HCT116 (cell line): ENCODE data around the gene TADA3. TPM values are rescaled to one million over a fixed set of nuclear protein-coding genes. Genes with fewer than 3 reads are reported as not detected.

ENCODE experiments used
- ATAC-seq: fragments of 200-7000 bp; cut with Tn5 transposase; 2 replicates; pipeline ENCODE4 v1.9.1; 2020; ENCODE audit warnings: mild to moderate bottlenecking, moderate library complexity
- BruUV-seq: library from RNA; stranded (reverse); fragments of 400-500 nt; replicated peaks from 2 replicates; lab custom pipeline; 2021; lab: Mats Ljungman, UMichigan
- CTCF ChIA-PET: fragments of 300-600 bp; sonication (Branson Sonifier 250); formaldehyde crosslinking; loops from one replicate; lab custom pipeline; 2021; ENCODE audit warnings: antibody characterized with exemption; lab: Charles Lee
- POLR2A ChIA-PET: fragments of 300-600, 350-600 bp; sonication (Branson Sonifier 250); formaldehyde crosslinking; loops from one replicate; lab custom pipeline; 2021; ENCODE audit warnings: antibody characterized with exemption; lab: Charles Lee
- RAD21 ChIA-PET, 2 experiments: fragments of 300-600 bp; sonication (Branson Sonifier 250); formaldehyde crosslinking; loops; one replicate each; lab custom pipeline; 2023; ENCODE audit warnings: low total read pairs in 2 of 2; ENCODE audit not compliant: uncharacterized antibody in 2 of 2, unreplicated experiment in 2 of 2, low non-redundant PET in 1 of 2; lab: Charles Lee
- DNase-seq: peaks from one replicate; pipeline ENCODE4 v3.0.0-alpha.2; 2010; ENCODE audit warnings: low read depth, low spot score
- H2AFZ ChIP-seq: fragments of 200-600 bp; shearing (Covaris generic), sonication (generic); 2 replicates; pipeline ENCODE4 v1.6.1; 2017; ENCODE audit warnings: low read depth, mixed run types, mixed read lengths, antibody characterized with exemption, low read length; ENCODE audit not compliant: poor library complexity, severe bottlenecking
- H3K27ac ChIP-seq: 2 replicates; pipeline ENCODE4 v1.5.1; 2012; ENCODE audit warnings: low read depth, low read length
- H3K27me3 ChIP-seq: fragments of 200-600 bp; sonication (generic); 2 replicates; pipeline ENCODE4 v1.6.1; 2016; ENCODE audit warnings: mixed run types, low read length, mixed read lengths; ENCODE audit not compliant: insufficient read depth
- H3K36me3 ChIP-seq, 2 experiments: fragments of 200-500 bp in 1 of 2; fragments of 200-600 bp in 1 of 2; sonication (Bioruptor generic) in 1 of 2; sonication (generic) in 1 of 2; 2 replicates each; pipeline versions ENCODE4 v1.5.1 to v1.6.1; 2014 to 2016; ENCODE audit warnings: low read length in 2 of 2, inconsistent platforms in 1 of 2, mixed read lengths in 1 of 2, mixed run types in 1 of 2; ENCODE audit not compliant: insufficient read depth in 2 of 2, control insufficient read depth in 1 of 2
- H3K4me1 ChIP-seq, 2 experiments: fragments of 200-600 bp in 1 of 2; sonication (generic) in 1 of 2; 2 replicates each; pipeline versions ENCODE4 v1.5.1 to v1.6.1; 2012 to 2017; ENCODE audit warnings: low read length in 2 of 2, inconsistent platforms in 1 of 2, mild to moderate bottlenecking in 1 of 2, mixed read lengths in 1 of 2, mixed run types in 1 of 2, moderate library complexity in 1 of 2; ENCODE audit not compliant: insufficient read depth in 2 of 2, control insufficient read depth in 1 of 2
- H3K4me2 ChIP-seq: fragments of 200-600 bp; sonication (generic); 2 replicates; pipeline ENCODE4 v1.6.1; 2017; ENCODE audit warnings: mixed run types, low read length, mixed read lengths
- H3K4me3 ChIP-seq, 2 experiments: fragments of 200-600 bp in 1 of 2; sonication (generic) in 1 of 2; replicated peaks in 1 of 2; 2 replicates each; pipeline ENCODE4 v1.5.1; 2011 to 2016; ENCODE audit warnings: low read length in 2 of 2, control low read depth in 1 of 2, low read depth in 1 of 2, mild to moderate bottlenecking in 1 of 2, mixed read lengths in 1 of 2, mixed run types in 1 of 2
- H3K79me2 ChIP-seq: fragments of 200-600 bp; sonication (generic); 2 replicates; pipeline ENCODE4 v1.6.1; 2017; ENCODE audit warnings: mild to moderate bottlenecking, mixed run types, low read length, moderate library complexity, mixed read lengths; ENCODE audit not compliant: insufficient read depth
- H3K9ac ChIP-seq: fragments of 200-600 bp; sonication (generic); 2 replicates; pipeline ENCODE4 v1.6.1; 2016; ENCODE audit warnings: low read length, mixed read lengths
- H3K9me2 ChIP-seq: fragments of 200-600 bp; sonication (generic), shearing (Covaris generic); 2 replicates; pipeline ENCODE4 v1.6.1; 2017; ENCODE audit warnings: mixed run types, mild to moderate bottlenecking, moderate library complexity; ENCODE audit not compliant: insufficient read depth
- H3K9me3 ChIP-seq, 2 experiments: fragments of 200-500 bp in 1 of 2; fragments of 200-600 bp in 1 of 2; sonication (Bioruptor generic) in 1 of 2; sonication (generic) in 1 of 2; 2 replicates each; pipeline ENCODE4 v1.6.1; 2014 to 2017; ENCODE audit warnings: low read length in 2 of 2, mixed read lengths in 2 of 2, inconsistent platforms in 1 of 2, low read depth in 1 of 2, mild to moderate bottlenecking in 1 of 2, mixed run types in 1 of 2, moderate library complexity in 1 of 2; ENCODE audit not compliant: control insufficient read depth in 1 of 2, insufficient read depth in 1 of 2
- H4K20me1 ChIP-seq: fragments of 200-600 bp; sonication (generic), shearing (Covaris generic); 2 replicates; pipeline ENCODE4 v1.6.1; 2017; ENCODE audit warnings: mixed run types, mild to moderate bottlenecking, moderate library complexity; ENCODE audit not compliant: insufficient read depth
- CEBPB ChIP-seq: IDR thresholded peaks from 2 replicates; pipeline ENCODE4 v1.6.1; 2012; ENCODE audit warnings: low read depth
- EGR1 ChIP-seq: IDR thresholded peaks from 2 replicates; pipeline ENCODE4 v1.6.1; 2012; ENCODE audit warnings: low read depth
- ELF1 ChIP-seq: IDR thresholded peaks from 2 replicates; pipeline ENCODE4 v1.6.1; 2012; ENCODE audit warnings: low read depth, borderline replicate concordance
- EZH2 ChIP-seq: fragments of 200-600 bp; sonication (generic); IDR thresholded peaks from 2 replicates; pipeline ENCODE4 v1.6.1; 2017; ENCODE audit warnings: antibody characterized with exemption, mixed run types
- JUND ChIP-seq: IDR thresholded peaks from 2 replicates; pipeline ENCODE4 v1.6.1; 2012
- POLR2A ChIP-seq: IDR thresholded peaks from 2 replicates; pipeline ENCODE4 v1.7.0; 2011; ENCODE audit warnings: borderline replicate concordance; ENCODE audit not compliant: insufficient read depth, insufficient read length; ENCODE audit errors: extremely low read depth
- POLR2AphosphoS5 ChIP-seq: IDR thresholded peaks from 2 replicates; pipeline ENCODE4 v1.6.1; 2011; ENCODE audit warnings: mild to moderate bottlenecking, low read depth, low read length, moderate library complexity
- SP1 ChIP-seq: IDR thresholded peaks from 2 replicates; pipeline ENCODE4 v1.6.1; 2012; ENCODE audit warnings: low read depth
- TCF7L2 ChIP-seq: IDR thresholded peaks from 2 replicates; pipeline ENCODE4 v1.7.0; 2011; ENCODE audit warnings: borderline replicate concordance, inconsistent platforms; ENCODE audit not compliant: insufficient read depth, insufficient read length; ENCODE audit errors: extremely low read depth
- YY1 ChIP-seq: IDR thresholded peaks from 2 replicates; pipeline ENCODE4 v1.6.1; 2011; ENCODE audit warnings: low read length, low read depth, moderate library complexity, mild to moderate bottlenecking; ENCODE audit not compliant: insufficient replicate concordance; ENCODE audit errors: extremely low read depth
- ZFX ChIP-seq: fragments of 450-650 bp; IDR thresholded peaks from 2 replicates; pipeline ENCODE4 v1.6.1; 2017
- ZNF274 ChIP-seq: fragments of 200-500 bp; sonication (Bioruptor generic); IDR thresholded peaks from 2 replicates; pipeline ENCODE4 v1.6.1; 2014; ENCODE audit warnings: mild to moderate bottlenecking, low read depth, low read length, inconsistent platforms
- intact Hi-C: fragments of 100-400 bp; cut with micrococcal nuclease; formaldehyde crosslinking; loops from 2 replicates; pipeline ENCODE4 v1.10.0; 2022
- total RNA-seq: library from RNA; stranded (reverse); gene quantifications from one replicate; pipeline ENCODE4 v1.2.1, GENCODE V29; 2021; ENCODE audit not compliant: unreplicated experiment
- TF ChIP-seq, protein P1 (sequence below): IDR thresholded peaks from 2 replicates; pipeline ENCODE4 v1.6.1; 2012
- TF ChIP-seq, protein P2 (sequence below): IDR thresholded peaks from 2 replicates; pipeline ENCODE4 v1.6.1; 2011; ENCODE audit warnings: mild to moderate bottlenecking, low read length, moderate library complexity; ENCODE audit not compliant: insufficient replicate concordance; ENCODE audit errors: extremely low read depth
- TF ChIP-seq, protein P3 (sequence below), 3 experiments: fragments of 200-600 bp in 1 of 3; sonication (generic) in 1 of 3; IDR thresholded peaks in 2 of 3; conservative IDR thresholded peaks in 1 of 3; 2 replicates each; pipeline ENCODE4 v1.5.1; 2012 to 2017; ENCODE audit warnings: low read depth in 2 of 3, low read length in 2 of 3, antibody characterized with exemption in 1 of 3, borderline replicate concordance in 1 of 3, control low read depth in 1 of 3, mild to moderate bottlenecking in 1 of 3, mixed read lengths in 1 of 3, mixed run types in 1 of 3, moderate library complexity in 1 of 3; ENCODE audit not compliant: insufficient read depth in 1 of 3

Gene TADA3
- total RNA-seq, 1 experiment from 2014 or later = 72.0 TPM

DNA sequence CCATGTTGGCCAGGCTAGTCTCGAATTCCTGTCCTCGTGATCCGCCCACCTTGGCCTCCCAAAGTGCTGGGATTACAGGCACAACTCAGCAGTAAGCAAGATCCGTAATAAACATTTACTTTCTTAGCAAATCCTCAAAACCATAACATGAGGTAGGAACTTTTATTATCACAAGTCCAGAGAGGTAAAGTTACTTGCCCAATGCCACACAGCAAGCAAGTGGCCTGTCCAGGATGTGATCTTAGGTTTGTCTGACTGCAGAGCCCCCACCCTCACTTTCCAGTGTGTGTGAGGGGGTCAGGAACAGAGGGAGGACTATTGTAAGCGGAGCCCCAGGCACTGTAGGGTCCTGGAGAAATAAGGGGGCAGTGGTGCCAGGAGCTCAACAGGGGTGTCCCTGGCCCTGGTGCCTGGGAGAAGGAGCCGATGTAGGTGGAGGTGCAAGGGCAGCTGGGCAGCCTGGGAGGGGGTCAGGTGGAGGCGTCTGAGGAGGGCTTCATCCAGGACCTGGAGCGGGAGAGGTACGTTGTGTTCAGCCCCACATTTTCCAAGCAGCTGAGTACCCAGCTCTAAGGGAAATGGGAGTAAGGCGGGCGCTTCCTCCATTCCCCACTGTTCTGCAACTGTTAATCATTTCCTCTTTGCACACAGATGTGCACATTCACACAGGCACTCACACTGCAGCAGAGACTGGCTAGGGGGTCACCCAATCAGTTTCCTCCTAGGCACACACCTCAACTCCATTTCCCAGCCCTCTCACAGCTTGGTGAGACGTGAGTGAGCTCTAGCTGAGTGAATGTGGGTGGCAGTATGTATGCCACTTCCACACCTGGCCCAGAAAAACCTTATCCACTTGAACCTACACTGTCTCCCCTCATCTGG, 45.7 kb upstream of the TADA3 start:
- POLR2A ChIA-PET = interaction anchor here (0.7 kb wide), 1 partner anchor 108 kb away, joined by 3 read pairs; no protein-coding TSS in a partner anchor
- no peaks in the 10 kb centered on the region for H3K27me3 ChIP-seq
- DNase-seq (no peak), ATAC-seq (no peak)
- H3K9ac ChIP-seq = no peak overlapping the region
- BruUV-seq = no TSS peak
- H3K79me2 ChIP-seq = peaks cover under 1% of the 10 kb centered on the region; the same call in 1 of the 2 replicates
- no peak overlapping the region for H3K4me3 ChIP-seq
- H2AFZ ChIP-seq = no peak overlapping the region
- CTCF ChIA-PET = no interaction called here
- intact Hi-C loops = no loop called here
- TF ChIP-seq ELF1 (no peak), SP1 (no peak), YY1 (no peak), ZFX (no peak), JUND (no peak), ZNF274 (no peak), EZH2 (no peak), CEBPB (no peak), EGR1 (no peak), TCF7L2 (no peak), POLR2A (no peak), POLR2AphosphoS5 (no peak)
- TF ChIP-seq, protein P1, sequence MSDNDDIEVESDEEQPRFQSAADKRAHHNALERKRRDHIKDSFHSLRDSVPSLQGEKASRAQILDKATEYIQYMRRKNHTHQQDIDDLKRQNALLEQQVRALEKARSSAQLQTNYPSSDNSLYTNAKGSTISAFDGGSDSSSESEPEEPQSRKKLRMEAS = no peak
- TF ChIP-seq, protein P2, sequence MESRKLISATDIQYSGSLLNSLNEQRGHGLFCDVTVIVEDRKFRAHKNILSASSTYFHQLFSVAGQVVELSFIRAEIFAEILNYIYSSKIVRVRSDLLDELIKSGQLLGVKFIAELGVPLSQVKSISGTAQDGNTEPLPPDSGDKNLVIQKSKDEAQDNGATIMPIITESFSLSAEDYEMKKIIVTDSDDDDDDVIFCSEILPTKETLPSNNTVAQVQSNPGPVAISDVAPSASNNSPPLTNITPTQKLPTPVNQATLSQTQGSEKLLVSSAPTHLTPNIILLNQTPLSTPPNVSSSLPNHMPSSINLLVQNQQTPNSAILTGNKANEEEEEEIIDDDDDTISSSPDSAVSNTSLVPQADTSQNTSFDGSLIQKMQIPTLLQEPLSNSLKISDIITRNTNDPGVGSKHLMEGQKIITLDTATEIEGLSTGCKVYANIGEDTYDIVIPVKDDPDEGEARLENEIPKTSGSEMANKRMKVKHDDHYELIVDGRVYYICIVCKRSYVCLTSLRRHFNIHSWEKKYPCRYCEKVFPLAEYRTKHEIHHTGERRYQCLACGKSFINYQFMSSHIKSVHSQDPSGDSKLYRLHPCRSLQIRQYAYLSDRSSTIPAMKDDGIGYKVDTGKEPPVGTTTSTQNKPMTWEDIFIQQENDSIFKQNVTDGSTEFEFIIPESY = no peak
- TF ChIP-seq, protein P3, sequence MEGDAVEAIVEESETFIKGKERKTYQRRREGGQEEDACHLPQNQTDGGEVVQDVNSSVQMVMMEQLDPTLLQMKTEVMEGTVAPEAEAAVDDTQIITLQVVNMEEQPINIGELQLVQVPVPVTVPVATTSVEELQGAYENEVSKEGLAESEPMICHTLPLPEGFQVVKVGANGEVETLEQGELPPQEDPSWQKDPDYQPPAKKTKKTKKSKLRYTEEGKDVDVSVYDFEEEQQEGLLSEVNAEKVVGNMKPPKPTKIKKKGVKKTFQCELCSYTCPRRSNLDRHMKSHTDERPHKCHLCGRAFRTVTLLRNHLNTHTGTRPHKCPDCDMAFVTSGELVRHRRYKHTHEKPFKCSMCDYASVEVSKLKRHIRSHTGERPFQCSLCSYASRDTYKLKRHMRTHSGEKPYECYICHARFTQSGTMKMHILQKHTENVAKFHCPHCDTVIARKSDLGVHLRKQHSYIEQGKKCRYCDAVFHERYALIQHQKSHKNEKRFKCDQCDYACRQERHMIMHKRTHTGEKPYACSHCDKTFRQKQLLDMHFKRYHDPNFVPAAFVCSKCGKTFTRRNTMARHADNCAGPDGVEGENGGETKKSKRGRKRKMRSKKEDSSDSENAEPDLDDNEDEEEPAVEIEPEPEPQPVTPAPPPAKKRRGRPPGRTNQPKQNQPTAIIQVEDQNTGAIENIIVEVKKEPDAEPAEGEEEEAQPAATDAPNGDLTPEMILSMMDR (IDR thresholded peaks at IDR 0.05 in 2 of 3, conservative IDR thresholded peaks at IDR 0.05 in 1 of 3; ENCODE audit: borderline replicate concordance in 1 of 3, insufficient read depth in 1 of 3, low read depth in 2 of 3, low read length in 2 of 3) = no peak
- H3K27ac ChIP-seq = no peak overlapping the region
- H3K9me3 ChIP-seq = no peaks in the 10 kb centered on the region
- H4K20me1 ChIP-seq = no peaks in the 10 kb centered on the region
- no peaks in the 10 kb centered on the region for H3K9me2 ChIP-seq
- RAD21 ChIA-PET = interaction anchor here in 1 of 2 experiments (0.7 kb wide), 1 partner anchor 220 kb away, joined by 3 read pairs; no protein-coding TSS in a partner anchor
- H3K4me1 ChIP-seq = peaks cover 0 to 8% of the 10 kb centered on the region in 2 experiments; a peak in 1 of 4 replicates
- no peak overlapping the region for H3K4me2 ChIP-seq
- peaks cover 13 to 25% of the 10 kb centered on the region in 2 experiments; a peak in 3 of 4 replicates for H3K36me3 ChIP-seq
